Medulla oblongata (tissue), 1 donor: ENCODE measurements around the gene MICU2.

Experiments used
- DNase-seq: peaks from one replicate; pipeline ENCODE4 v3.0.0-alpha.2; 2015; ENCODE audit errors: extremely low spot score

MICU2 gene

GRCh38 chr13:21544515-21544914 lies 59.5 kb downstream of the MICU2 start:
- DNase-seq: no peak

- no peak for DNase-seq
These were observed 61.4 kb downstream of the MICU2 start for GRCh38 chr13:21542563-21542962.

DNA sequence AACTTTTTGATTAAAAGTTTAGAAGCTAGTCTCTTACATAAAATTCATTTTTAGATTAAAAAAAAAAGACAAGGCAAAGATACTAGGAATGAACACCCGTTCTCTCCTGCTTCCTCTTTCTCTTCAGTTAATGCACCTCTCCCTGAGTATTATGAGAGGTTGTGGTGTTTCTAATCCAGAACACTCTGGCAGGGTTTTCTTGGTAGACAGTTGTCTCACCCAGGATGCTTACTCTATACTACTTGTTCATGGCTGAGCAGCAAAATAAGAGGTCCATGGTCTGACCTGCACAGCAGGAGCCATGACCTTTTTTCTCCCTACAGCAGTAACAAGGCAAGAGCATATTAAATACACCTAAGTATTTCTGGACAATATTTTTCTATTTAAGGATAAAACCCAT lies 62.0 kb downstream of the MICU2 start:
- no peak for DNase-seq

GRCh38 chr13:21541271-21541670 lies 62.7 kb downstream of the MICU2 start:
- no peak for DNase-seq

DNA sequence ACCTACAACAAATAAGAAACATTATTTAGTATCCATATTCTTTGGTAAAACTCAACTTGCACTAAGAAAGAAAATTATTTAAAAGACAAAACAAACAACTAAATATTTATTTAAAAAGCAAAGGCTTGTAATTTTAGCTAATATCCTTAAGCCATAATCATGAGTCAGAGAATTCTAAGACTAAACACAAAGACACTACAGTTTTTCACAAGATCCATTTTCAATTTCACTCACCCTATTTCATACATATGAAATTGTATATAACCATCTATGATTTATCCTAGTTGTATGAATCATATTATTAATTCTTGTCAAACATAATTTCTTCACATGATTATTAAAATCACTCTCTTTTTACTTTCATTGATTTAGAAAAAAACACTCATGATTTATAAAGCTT lies 64.3 kb downstream of the MICU2 start:
- no peak for DNase-seq

DNA sequence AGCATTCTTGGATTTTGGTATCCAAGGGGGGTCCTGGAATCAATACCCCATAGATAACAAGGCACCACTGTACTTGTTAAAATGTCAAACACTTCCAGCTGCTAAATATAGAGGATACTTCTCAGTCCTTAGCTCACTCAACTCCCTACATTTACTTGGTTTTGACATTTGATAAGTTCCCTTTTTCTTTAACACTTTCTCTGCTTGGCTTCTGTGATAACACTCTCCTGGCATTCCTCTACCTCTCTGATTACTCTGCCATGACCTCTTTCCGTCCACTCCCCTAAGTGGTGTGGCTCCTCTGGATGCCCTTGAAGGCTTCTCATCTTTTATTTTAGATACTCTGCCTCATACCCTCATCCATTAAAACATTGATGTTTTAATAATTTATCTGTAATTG lies 65.2 kb downstream of the MICU2 start:
- no peak for DNase-seq

DNA sequence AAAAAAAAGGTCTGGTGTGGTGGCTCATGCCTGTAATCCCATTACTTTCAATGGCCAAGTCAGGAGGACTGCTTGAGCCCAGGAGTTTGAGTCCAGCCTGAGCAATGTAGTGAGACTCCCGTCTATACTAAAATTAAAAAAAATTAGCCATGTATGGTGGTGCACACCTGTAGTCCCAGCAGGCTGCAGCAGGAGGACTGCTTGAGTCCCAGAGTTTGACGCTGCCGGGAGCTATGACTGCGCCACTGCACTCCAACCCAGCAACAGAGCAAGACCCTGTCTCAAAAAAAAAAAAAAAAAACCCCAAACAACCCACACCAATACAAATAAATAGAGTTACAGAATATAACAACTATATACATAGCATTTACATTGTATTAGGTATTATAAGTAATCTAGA lies 65.7 kb downstream of the MICU2 start:
- no peak for DNase-seq

GRCh38 chr13:21537105-21537504 lies 66.9 kb downstream of the MICU2 start:
- DNase-seq: no peak

DNA sequence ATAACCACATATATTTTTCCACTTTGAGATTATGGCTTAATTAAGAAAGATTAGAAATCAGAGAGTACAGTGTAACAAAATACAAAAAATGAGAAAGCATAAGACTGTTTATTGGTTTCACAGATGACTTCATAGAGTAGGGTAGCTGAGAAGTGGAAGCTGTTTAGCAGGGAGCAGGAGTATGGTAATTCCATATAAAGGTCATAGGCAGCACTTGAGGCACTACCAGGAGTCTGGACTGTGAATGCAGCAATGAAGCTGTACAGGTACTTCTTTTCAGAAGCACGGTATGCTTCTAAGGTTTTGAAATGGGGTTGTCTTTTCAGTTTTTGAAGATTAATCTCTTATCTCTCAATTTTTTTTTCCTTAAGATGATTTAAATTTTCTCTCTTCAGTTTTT lies 69.2 kb downstream of the MICU2 start:
- DNase-seq: no peak

- DNase-seq: no peak
These were observed 72.5 kb downstream of the MICU2 start for GRCh38 chr13:21531455-21531854.

GRCh38 chr13:21530656-21531055 lies 73.3 kb downstream of the MICU2 start:
- DNase-seq: no peak

GRCh38 chr13:21529146-21529893 lies 74.7 kb downstream of the MICU2 start:
- no peak for DNase-seq

- no peak for DNase-seq
These were observed 75.4 kb downstream of the MICU2 start for GRCh38 chr13:21528616-21529015.

- DNase-seq: no peak
These were observed 77.0 kb downstream of the MICU2 start for GRCh38 chr13:21526707-21527540.

DNA sequence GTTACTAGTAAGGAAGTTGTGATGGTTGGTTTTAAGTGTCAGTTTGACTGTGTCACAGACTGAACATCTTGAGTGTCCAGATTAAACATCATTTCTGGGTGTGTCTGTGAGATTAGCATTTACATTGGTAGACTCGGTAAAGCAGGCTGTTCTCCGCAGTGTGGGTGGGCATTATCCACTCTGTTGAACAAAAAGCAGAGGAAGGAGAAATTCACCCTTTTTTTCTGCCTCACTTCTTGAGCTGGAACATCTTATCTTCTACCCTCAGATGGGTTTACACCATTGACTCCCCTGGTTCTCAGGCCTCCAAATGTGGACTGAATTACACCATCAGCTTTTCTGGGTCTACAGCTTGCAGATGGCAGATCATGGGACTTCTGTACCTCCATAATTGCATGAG lies 81.1 kb downstream of the MICU2 start:
- no peak for DNase-seq

GRCh38 chr13:21522130-21522529 lies 81.8 kb downstream of the MICU2 start:
- DNase-seq: no peak

GRCh38 chr13:21518617-21519144 lies 85.3 kb downstream of the MICU2 start:
- no peak for DNase-seq

- DNase-seq: no peak
These were observed 86.4 kb downstream of the MICU2 start for GRCh38 chr13:21517576-21517975.

GRCh38 chr13:21516805-21517204 lies 87.2 kb downstream of the MICU2 start:
- DNase-seq: no peak

DNA sequence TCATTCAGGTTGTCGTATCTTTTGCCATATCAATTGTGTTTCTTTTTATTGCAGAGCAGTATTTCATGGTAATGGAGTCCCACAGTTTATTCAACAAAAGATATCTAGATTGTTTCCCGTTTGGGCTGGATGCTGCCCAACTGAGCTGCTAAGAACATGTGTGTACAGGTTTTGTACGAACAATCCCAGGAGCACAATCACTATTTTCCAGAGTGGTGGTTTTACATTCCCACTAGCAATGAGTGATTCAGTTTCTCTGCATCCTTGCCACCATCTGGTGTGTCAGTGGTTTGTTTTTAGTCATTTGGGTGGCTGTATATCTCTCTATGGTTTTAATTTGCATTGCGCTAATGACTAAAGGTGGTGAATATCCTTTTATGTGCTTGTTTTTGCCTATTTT lies 92.1 kb downstream of the MICU2 start:
- no peak for DNase-seq

- DNase-seq: no peak
These were observed 99.6 kb downstream of the MICU2 start for GRCh38 chr13:21504379-21504778.

GRCh38 chr13:21501686-21502085 lies 102.3 kb downstream of the MICU2 start:
- no peak for DNase-seq

DNA sequence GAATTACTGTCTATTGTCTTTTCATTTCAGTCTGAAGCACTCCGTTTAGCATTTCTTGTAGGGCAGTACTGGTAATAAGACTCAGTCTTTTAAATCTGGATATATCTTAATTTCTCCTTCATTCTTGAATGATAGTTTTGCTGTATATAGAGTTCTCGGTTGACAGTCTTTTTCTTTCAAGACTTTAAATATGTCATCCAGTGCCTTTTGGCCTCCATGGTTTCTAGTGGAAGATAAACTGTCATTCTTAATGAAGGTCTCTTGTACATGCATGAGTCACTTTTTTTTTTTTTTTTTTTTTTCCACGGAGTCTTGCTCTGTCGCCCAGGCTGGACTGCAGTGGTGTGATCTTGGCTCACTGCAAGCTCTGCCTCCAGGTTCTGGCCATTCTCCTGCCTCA lies 117.6 kb downstream of the MICU2 start:
- no peak for DNase-seq
